Ramos (cell line): ENCODE data around the gene NTM.

Source experiments
- in situ Hi-C: fragments of 300-500 bp; cut with MboI; formaldehyde crosslinking; loops from one replicate; pipeline ENCODE4 v1.14.3; 2022; ENCODE audit warnings: low sequenced_read_pairs; ENCODE audit not compliant: unreplicated experiment

The NTM gene

DNA sequence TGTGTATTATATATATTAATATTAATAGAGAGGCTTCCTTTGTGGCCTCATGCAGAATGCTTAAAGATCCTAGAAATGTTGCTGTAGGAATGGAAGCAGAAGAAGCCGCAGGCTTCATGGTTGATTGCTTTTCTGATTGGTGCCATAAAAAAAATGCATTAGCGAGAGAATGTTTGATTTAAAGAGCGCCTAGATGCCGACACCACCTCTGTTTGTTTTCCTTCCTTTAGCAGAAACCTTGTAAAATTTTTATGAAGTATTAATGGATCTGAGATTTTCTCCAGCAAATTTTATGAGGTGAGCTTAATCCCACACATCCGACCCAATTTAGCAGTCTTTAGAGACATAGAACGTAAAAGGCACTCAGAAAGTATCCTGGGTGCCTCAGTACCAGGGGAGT is 587.5 kb downstream of the NTM start:
- in situ Hi-C loops, result no loop called here

GRCh38 chr11:131962818-131963217 is 592.4 kb downstream of the NTM start:
- in situ Hi-C loops, result no loop called here

GRCh38 chr11:131964698-131965483 is 594.5 kb downstream of the NTM start:
- in situ Hi-C loops, result no loop called here

DNA sequence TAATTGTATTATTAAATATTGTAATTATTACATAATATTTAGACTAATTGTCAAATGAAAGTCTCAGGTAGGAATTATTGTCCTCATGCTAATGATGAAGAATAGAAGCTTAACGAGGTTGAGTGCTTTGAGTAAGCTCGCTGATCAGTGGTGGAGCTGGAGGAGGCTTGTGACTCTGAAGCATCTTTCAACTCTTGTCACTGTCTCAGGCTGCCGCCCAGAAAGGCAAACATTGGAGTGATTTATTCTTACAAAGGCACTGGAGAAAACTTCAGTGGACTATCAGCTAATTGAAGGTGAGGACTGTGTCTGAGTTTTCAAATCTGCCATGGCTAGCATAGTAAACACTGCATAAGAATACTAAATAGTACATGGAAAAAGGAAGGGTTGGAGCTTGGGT is 595.1 kb downstream of the NTM start:
- in situ Hi-C loops, result no loop called here

DNA sequence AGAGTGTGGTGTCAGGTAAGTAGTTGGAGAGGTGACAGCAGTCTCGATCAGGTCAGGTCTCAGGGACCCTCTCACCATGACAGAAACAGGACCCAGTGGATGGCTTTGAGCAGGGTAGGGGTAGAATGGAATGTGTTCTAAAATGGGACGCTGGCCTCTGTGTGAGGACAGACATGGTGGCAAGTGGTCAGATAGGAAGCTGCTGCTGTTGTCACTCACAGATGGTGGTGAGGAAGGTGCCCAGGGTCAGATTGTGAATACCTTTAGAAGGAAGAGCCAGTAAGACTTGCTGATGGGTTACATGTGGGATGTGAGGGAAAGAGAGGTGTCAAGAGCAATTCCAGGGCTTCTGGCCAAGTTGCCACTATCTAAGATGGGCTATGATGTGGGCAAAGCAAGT is 596.3 kb downstream of the NTM start:
- in situ Hi-C loops, result no loop called here

DNA sequence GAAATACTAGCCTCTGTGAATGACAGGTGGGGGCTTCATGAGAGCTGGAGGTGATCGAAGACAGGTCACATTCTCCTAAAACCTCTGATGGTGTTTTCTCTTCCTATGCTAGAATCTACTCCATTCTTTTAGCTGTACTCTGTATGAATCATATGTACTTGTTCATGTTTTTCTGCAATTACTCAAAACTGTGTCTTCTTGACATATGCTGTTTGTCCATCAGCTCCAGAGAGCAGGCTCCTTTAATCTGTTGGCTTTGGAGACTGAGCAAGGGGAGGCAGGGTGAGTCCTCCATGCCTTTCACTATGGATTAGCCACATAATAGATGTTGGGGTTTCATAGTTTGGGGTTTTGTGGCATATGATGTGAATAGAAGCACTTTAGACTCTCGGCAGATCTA is 598.8 kb downstream of the NTM start:
- in situ Hi-C loops, result no loop called here

- in situ Hi-C loops, result no loop called here
Observed at GRCh38 chr11:131973061-131973460, 602.6 kb downstream of the NTM start.

GRCh38 chr11:131975619-131976018 is 605.2 kb downstream of the NTM start:
- in situ Hi-C loops, result no loop called here

GRCh38 chr11:131976021-131976420 is 605.6 kb downstream of the NTM start:
- in situ Hi-C loops, result no loop called here

DNA sequence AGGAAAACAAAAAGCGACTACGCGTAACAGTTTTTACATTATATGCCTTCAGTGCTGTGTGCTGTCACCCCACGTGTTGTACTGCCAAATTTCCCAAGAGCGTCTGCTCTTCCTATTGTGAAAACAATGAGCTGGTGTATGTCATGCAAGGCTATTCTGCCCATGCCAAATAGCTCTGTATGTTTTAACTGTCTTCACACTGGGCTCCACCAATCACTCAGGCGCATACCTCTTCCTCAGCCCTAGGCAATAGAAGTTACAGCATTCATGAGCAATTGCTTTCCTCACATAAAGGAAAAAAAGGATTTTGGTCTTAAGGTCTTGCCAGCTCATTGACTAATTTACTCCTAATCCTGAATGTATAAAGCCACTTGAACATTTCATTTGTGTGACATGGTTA is 606.8 kb downstream of the NTM start:
- in situ Hi-C loops, result no loop called here

DNA sequence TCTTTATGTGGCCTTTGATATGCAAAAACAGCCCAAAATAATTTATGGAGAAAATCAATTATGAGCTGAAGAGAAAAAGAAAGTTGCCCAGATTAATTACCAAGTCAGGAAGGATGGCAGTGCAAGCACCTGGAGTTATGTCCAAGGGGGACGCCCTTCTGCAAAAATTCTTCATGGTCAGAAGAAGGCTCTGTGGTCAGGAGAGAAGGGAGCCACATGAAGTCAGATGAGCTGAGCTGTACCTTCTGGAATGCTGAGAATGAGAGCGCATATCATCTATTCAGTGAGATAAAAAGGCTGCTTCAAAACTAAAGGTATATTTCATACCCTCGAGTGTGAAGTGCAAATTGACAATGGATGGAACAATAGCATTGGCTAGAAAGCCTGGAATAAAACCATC is 607.4 kb downstream of the NTM start:
- in situ Hi-C loops, result no loop called here

- in situ Hi-C loops, result no loop called here
Observed at GRCh38 chr11:131978351-131978750, 607.9 kb downstream of the NTM start.

GRCh38 chr11:131979364-131979763 is 608.9 kb downstream of the NTM start:
- in situ Hi-C loops, result no loop called here

- in situ Hi-C loops, result no loop called here
Observed at GRCh38 chr11:131980199-131980598, 609.8 kb downstream of the NTM start.

DNA sequence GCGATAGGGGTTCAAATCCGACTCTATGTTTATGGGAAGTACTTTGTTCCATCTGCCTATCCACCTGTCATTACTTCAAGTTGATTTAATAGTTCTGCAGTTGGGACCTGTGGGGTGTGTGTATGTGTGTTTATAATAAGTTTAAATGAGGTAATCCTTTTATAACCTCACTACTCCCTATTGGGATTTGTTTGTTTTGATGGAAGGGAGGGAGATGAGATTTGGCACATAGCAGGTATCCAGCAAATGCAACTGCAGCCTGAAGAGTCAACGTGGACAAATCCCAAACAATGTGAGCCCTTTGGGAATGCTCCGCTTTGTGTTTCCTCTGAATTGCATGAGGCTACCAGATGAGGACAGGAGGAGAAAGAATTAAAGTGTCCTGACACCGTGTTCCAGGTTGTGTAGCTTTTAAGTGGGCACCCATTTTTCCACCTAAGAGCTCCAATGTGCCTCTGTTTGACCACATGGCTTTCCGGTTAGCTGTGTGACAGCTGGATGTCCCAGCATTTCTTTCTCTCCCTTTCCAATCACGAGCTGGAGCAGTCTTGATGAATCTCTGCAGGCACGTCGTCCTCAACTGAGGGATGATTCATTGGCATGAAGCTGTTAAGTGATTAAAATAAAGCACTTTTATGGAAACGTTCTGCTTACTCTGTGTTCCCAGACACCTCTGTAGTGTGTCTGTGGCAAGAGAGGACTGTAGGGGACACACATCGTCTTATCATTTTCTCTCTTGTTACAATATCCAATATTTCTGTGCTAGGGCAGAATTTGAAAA is 610.7 kb downstream of the NTM start:
- in situ Hi-C loops, result no loop called here

GRCh38 chr11:131982154-131982553 is 611.7 kb downstream of the NTM start:
- in situ Hi-C loops, result no loop called here

DNA sequence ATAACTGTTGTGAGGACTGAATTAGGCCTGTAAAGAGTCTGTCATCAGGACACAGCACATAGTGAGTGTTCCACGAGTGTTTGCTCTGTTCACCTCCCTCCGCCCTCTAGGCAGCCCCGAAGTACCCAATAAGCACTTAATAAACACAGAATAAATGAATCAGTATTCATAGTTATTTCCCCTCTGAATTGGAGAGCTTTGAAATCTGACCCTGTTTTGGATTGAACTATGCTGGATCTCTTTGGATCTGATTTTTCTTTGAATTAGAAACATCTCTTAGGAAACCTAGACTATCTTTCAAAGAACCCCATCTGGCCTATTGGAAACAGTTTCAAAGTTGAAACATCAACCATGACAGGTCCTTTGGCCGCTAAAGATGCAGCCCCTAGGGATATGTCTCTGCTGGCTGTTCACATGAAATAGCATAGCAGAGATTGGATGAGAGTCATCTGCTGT is 615.5 kb downstream of the NTM start:
- in situ Hi-C loops, result no loop called here

GRCh38 chr11:131987703-131988102 is 617.3 kb downstream of the NTM start:
- in situ Hi-C loops, result no loop called here

- in situ Hi-C loops, result no loop called here
Observed at GRCh38 chr11:131991606-131992005, 621.2 kb downstream of the NTM start.

GRCh38 chr11:131993246-131993645 is 622.8 kb downstream of the NTM start:
- in situ Hi-C loops, result no loop called here

DNA sequence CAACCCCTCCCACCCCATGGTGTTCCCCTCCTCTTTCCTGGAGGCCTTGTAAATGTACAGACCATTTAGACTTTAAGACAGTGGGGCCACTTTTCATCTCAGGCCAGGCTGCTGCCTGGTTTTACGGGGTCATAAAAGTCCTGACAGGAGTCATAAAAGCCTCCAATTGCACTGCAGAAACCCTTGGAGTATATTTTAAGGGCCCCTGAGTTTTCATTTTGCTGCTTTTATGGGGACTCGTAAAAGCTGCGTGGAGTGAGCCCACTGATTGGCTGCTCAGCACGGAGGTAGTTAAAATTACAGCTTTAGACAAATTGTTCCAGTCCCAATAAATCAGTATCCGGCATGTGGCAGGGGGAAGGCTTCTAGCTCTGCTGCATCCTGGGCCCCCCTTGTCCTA is 627.6 kb downstream of the NTM start:
- in situ Hi-C loops, result no loop called here

DNA sequence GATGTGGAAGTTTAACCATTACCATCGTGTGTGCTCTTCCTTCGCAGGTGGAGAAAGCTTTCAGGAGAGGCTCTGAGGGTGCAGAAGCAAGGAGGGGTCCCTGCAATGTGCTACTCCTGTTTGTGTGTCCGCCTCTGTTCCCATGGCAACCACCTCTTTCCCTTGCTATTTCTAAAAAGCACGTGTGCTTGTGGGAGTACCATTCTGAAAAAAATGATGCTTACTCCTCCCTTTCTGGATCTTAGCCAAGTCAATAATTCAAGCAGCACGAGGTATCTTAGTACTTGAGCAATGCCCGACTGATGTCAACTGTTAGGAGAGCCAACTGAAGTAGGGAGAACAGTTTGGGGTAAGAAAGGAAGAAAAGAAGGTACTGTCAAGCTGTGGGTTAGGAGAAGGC is 628.7 kb downstream of the NTM start:
- in situ Hi-C loops, result no loop called here
